Activated CD4-positive, alpha-beta T cell treated with anti-CD3 and anti-CD28 coated beads, Interleukin-2, amount 10 ng/mL, durations not matched to agents 24 days and 14 days (primary cell): Measurements from ENCODE around the gene TCEANC. TPM values are rescaled to one million over a fixed set of nuclear protein-coding genes. Genes with fewer than 3 reads are reported as not detected.
"Not testable (repeated sequence)": the region's sequence is repeated elsewhere in the genome, so short reads cannot be mapped to it uniquely, and the experiment has no call there.

Experiments used
- DNase-seq: peaks from one replicate; pipeline ENCODE4 v3.0.0; 2022
- H3K27ac Mint-ChIP-seq: one replicate; pipeline ENCODE4 v1.8.0; 2022; ENCODE audit warnings: mild to moderate bottlenecking, mixed read lengths
- H3K27me3 Mint-ChIP-seq: one replicate; pipeline ENCODE4 v1.8.0; 2022; ENCODE audit warnings: mixed read lengths
- H3K36me3 Mint-ChIP-seq: one replicate; pipeline ENCODE4 v1.8.0; 2022; ENCODE audit warnings: low read depth, mild to moderate bottlenecking, mixed read lengths
- H3K4me1 Mint-ChIP-seq: one replicate; pipeline ENCODE4 v1.8.0; 2021; ENCODE audit warnings: mixed read lengths
- H3K4me3 Mint-ChIP-seq: one replicate; pipeline ENCODE4 v1.8.0; 2022; ENCODE audit warnings: mild to moderate bottlenecking, moderate library complexity, mixed read lengths
- H3K9me3 Mint-ChIP-seq: one replicate; pipeline ENCODE4 v1.8.0; 2021; ENCODE audit warnings: mixed read lengths
- intact Hi-C: fragments of 100-400 bp; cut with micrococcal nuclease; formaldehyde crosslinking; loops from one replicate; pipeline ENCODE4 v1.15.1; 2023
- total RNA-seq: library from RNA; stranded (reverse); gene quantifications from 2 replicates; pipeline ENCODE4 v1.2.3, GENCODE V29; 2022

Gene TCEANC
- total RNA-seq, 1 donor from 2014 or later: 4.2 TPM

- intact Hi-C loops: loop anchor here (1.0 kb wide), 1 partner anchor 141 kb away; no protein-coding TSS in a partner anchor
Observed at GRCh38 chrX:13647709-13648212, 5.2 kb upstream of the TCEANC start.

GRCh38 chrX:13648336-13648735 lies 4.6 kb upstream of the TCEANC start:
- H3K27me3 Mint-ChIP-seq, DNase-seq, H3K4me3 Mint-ChIP-seq, H3K9me3 Mint-ChIP-seq, H3K36me3 Mint-ChIP-seq, intact Hi-C loops: not testable (repeated sequence)
- peaks cover 14% of the 10 kb centered on the region for H3K4me1 Mint-ChIP-seq
- H3K27ac Mint-ChIP-seq: peak overlapping the region; percentile 88

More at GRCh38 chrX:13647709-13648212, 5.2 kb upstream of the TCEANC start:
- peak; percentile 69 for DNase-seq
- H3K27ac Mint-ChIP-seq: peak overlapping the region; percentile 88
- peaks cover 14% of the 10 kb centered on the region for H3K4me1 Mint-ChIP-seq
- no peaks in the 10 kb centered on the region for H3K27me3 Mint-ChIP-seq
- H3K36me3 Mint-ChIP-seq: no peaks in the 10 kb centered on the region
- no peaks in the 10 kb centered on the region for H3K9me3 Mint-ChIP-seq
- peak overlapping the region; percentile 26 for H3K4me3 Mint-ChIP-seq

- Mint-ChIP-seq H3K4me1 (peaks cover 17% of the 10 kb centered on the region), H3K27me3 (no peaks in the 10 kb centered on the region), H3K4me3 (no peak overlapping the region), H3K36me3 (no peaks in the 10 kb centered on the region), H3K9me3 (no peaks in the 10 kb centered on the region), H3K27ac (no peak overlapping the region)
- DNase-seq: no peak
- intact Hi-C loops: loop anchor here (5.0 kb wide), 1 partner anchor 78 kb away; no protein-coding TSS in a partner anchor
Observed at GRCh38 chrX:13649838-13650237, 3.1 kb upstream of the TCEANC start.

GRCh38 chrX:13650318-13650717 lies 2.6 kb upstream of the TCEANC start:
- intact Hi-C loops: loop anchor here (5.0 kb wide), 1 partner anchor 78 kb away; no protein-coding TSS in a partner anchor
- H3K4me1 Mint-ChIP-seq: peaks cover 22% of the 10 kb centered on the region
- peaks cover 2% of the 10 kb centered on the region for H3K36me3 Mint-ChIP-seq
- no peaks in the 10 kb centered on the region for H3K27me3 Mint-ChIP-seq
- H3K27ac Mint-ChIP-seq: no peak overlapping the region
- no peak for DNase-seq
- H3K4me3 Mint-ChIP-seq: no peak overlapping the region
- no peaks in the 10 kb centered on the region for H3K9me3 Mint-ChIP-seq

GRCh38 chrX:13651150-13651549 lies 1.8 kb upstream of the TCEANC start:
- no peak for DNase-seq
- H3K4me1 Mint-ChIP-seq: peaks cover 21% of the 10 kb centered on the region
- H3K27me3 Mint-ChIP-seq: no peaks in the 10 kb centered on the region
- H3K9me3 Mint-ChIP-seq: no peaks in the 10 kb centered on the region
- intact Hi-C loops: loop anchor here (5.0 kb wide), 1 partner anchor 79 kb away; no protein-coding TSS in a partner anchor
- no peak overlapping the region for H3K27ac Mint-ChIP-seq
- H3K4me3 Mint-ChIP-seq: no peak overlapping the region
- peaks cover 2% of the 10 kb centered on the region for H3K36me3 Mint-ChIP-seq

GRCh38 chrX:13652287-13652793 lies 601 bp upstream of the TCEANC start:
- DNase-seq: peak; percentile 58
- Mint-ChIP-seq H3K4me3 (peak overlapping the region; percentile 90), H3K36me3 (peaks cover 6% of the 10 kb centered on the region), H3K27me3 (no peaks in the 10 kb centered on the region), H3K4me1 (peaks cover 17% of the 10 kb centered on the region), H3K27ac (peak overlapping the region; percentile 94), H3K9me3 (no peaks in the 10 kb centered on the region)
- intact Hi-C loops: loop anchor here (2.0 to 5.0 kb wide), 4 partner anchors 16 to 560 kb away; no protein-coding TSS in a partner anchor

- DNase-seq: no peak
- Mint-ChIP-seq H3K9me3 (no peaks in the 10 kb centered on the region), H3K27ac (peak overlapping the region; percentile 20), H3K4me3 (peak overlapping the region; percentile 40), H3K4me1 (peaks cover 19% of the 10 kb centered on the region), H3K36me3 (peaks cover 12% of the 10 kb centered on the region), H3K27me3 (no peaks in the 10 kb centered on the region)
- intact Hi-C loops: loop anchor here (5.0 kb wide), 1 partner anchor 82 kb away; no protein-coding TSS in a partner anchor
Observed at GRCh38 chrX:13654116-13654515, 1.2 kb downstream of the TCEANC start.

GRCh38 chrX:13655674-13656073 lies 2.7 kb downstream of the TCEANC start:
- H3K4me3 Mint-ChIP-seq: no peak overlapping the region
- H3K27ac Mint-ChIP-seq: no peak overlapping the region
- H3K27me3 Mint-ChIP-seq: no peaks in the 10 kb centered on the region
- H3K4me1 Mint-ChIP-seq: peaks cover 20% of the 10 kb centered on the region
- intact Hi-C loops: no loop called here
- no peaks in the 10 kb centered on the region for H3K9me3 Mint-ChIP-seq
- no peak for DNase-seq
- H3K36me3 Mint-ChIP-seq: peaks cover 16% of the 10 kb centered on the region

- H3K4me3 Mint-ChIP-seq: no peak overlapping the region
- peaks cover 23% of the 10 kb centered on the region for H3K36me3 Mint-ChIP-seq
- peak; percentile 73 for DNase-seq
- H3K9me3 Mint-ChIP-seq: no peaks in the 10 kb centered on the region
- H3K27ac Mint-ChIP-seq: peak overlapping the region; percentile 15
- intact Hi-C loops: loop anchor here (1.0 kb wide), 3 partner anchors 31 to 374 kb away; partner anchors contain the start of gene RAB9A
- no peaks in the 10 kb centered on the region for H3K27me3 Mint-ChIP-seq
- peaks cover 17% of the 10 kb centered on the region for H3K4me1 Mint-ChIP-seq
Observed at GRCh38 chrX:13658602-13659001, 5.7 kb downstream of the TCEANC start.

- Mint-ChIP-seq H3K36me3 (peaks cover 23% of the 10 kb centered on the region), H3K9me3 (no peaks in the 10 kb centered on the region), H3K4me3 (no peak overlapping the region), H3K27ac (peak overlapping the region; percentile 34), H3K27me3 (no peaks in the 10 kb centered on the region), H3K4me1 (peaks cover 17% of the 10 kb centered on the region)
- intact Hi-C loops: no loop called here
- no peak for DNase-seq
Observed at GRCh38 chrX:13659063-13659462, 6.1 kb downstream of the TCEANC start.

- Mint-ChIP-seq H3K4me3 (no peak overlapping the region), H3K36me3 (peaks cover 23% of the 10 kb centered on the region), H3K27me3 (no peaks in the 10 kb centered on the region), H3K9me3 (no peaks in the 10 kb centered on the region), H3K4me1 (peaks cover 8% of the 10 kb centered on the region), H3K27ac (no peak overlapping the region)
- intact Hi-C loops: no loop called here
- no peak for DNase-seq
Observed at GRCh38 chrX:13661735-13662288, 8.9 kb downstream of the TCEANC start.

- H3K4me1 Mint-ChIP-seq: peaks cover 8% of the 10 kb centered on the region
- no peak for DNase-seq
- intact Hi-C loops: no loop called here
- no peak overlapping the region for H3K4me3 Mint-ChIP-seq
- H3K27ac Mint-ChIP-seq: no peak overlapping the region
- peaks cover 22% of the 10 kb centered on the region for H3K36me3 Mint-ChIP-seq
- no peaks in the 10 kb centered on the region for H3K9me3 Mint-ChIP-seq
- H3K27me3 Mint-ChIP-seq: no peaks in the 10 kb centered on the region
Observed at GRCh38 chrX:13662355-13662791, 9.4 kb downstream of the TCEANC start.

GRCh38 chrX:13664020-13664419 lies 11.1 kb downstream of the TCEANC start:
- Mint-ChIP-seq H3K36me3 (peaks cover 16% of the 10 kb centered on the region), H3K27me3 (no peaks in the 10 kb centered on the region), H3K9me3 (no peaks in the 10 kb centered on the region), H3K4me1 (peaks cover 2% of the 10 kb centered on the region), H3K27ac (no peak overlapping the region), H3K4me3 (no peak overlapping the region)
- intact Hi-C loops: no loop called here
- DNase-seq: no peak

GRCh38 chrX:13666836-13667235 lies 13.9 kb downstream of the TCEANC start:
- Mint-ChIP-seq H3K9me3 (no peaks in the 10 kb centered on the region), H3K36me3 (peaks cover 18% of the 10 kb centered on the region), H3K4me1 (peaks cover 11% of the 10 kb centered on the region), H3K27me3 (no peaks in the 10 kb centered on the region), H3K27ac (no peak overlapping the region), H3K4me3 (no peak overlapping the region)
- no peak for DNase-seq
- intact Hi-C loops: no loop called here
